C4-2B (cell line): Measurements from ENCODE around the gene MYLK3.
"Not testable (repeated sequence)": the region's sequence is repeated elsewhere in the genome, so short reads cannot be mapped to it uniquely, and the experiment has no call there.

ENCODE experiments used
- H3K27ac ChIP-seq: fragments of 450-650 bp; 2 replicates; pipeline ENCODE4 v1.5.1; 2017
- CTCF ChIP-seq: fragments of 450-650 bp; conservative IDR thresholded peaks from 2 replicates; pipeline ENCODE4 v1.5.1; 2017; ENCODE audit warnings: mild to moderate bottlenecking
- ZFX ChIP-seq: fragments of 450-650 bp; IDR thresholded peaks from 2 replicates; pipeline ENCODE4 v1.6.1; 2017

MYLK3 gene

GRCh38 chr16:46788891-46789474 is 40.8 kb upstream of the MYLK3 start:
- TF ChIP-seq CTCF (no peak), ZFX (no peak)
- no peak overlapping the region for H3K27ac ChIP-seq

GRCh38 chr16:46787909-46788308 is 39.8 kb upstream of the MYLK3 start:
- H3K27ac ChIP-seq = no peak overlapping the region
- TF ChIP-seq ZFX (no peak), CTCF (no peak)

- TF ChIP-seq CTCF = no peak
- no peak for TF ChIP-seq ZFX
- no peak overlapping the region for H3K27ac ChIP-seq
Measured at GRCh38 chr16:46785076-46785845, 37.1 kb upstream of the MYLK3 start.

- H3K27ac ChIP-seq = not testable (repeated sequence)
Measured at GRCh38 chr16:46784569-46784968, 36.4 kb upstream of the MYLK3 start.

GRCh38 chr16:46783800-46784199 is 35.7 kb upstream of the MYLK3 start:
- TF ChIP-seq CTCF = no peak
- no peak for TF ChIP-seq ZFX
- H3K27ac ChIP-seq = no peak overlapping the region

- no peak for TF ChIP-seq ZFX
- no peak overlapping the region for H3K27ac ChIP-seq
Measured at GRCh38 chr16:46782320-46782719, 34.2 kb upstream of the MYLK3 start.

- no peak overlapping the region for H3K27ac ChIP-seq
- no peak for TF ChIP-seq CTCF
- no peak for TF ChIP-seq ZFX
Measured at GRCh38 chr16:46777804-46778203, 29.7 kb upstream of the MYLK3 start.

- TF ChIP-seq CTCF (no peak), ZFX (no peak)
- H3K27ac ChIP-seq = no peak overlapping the region
Measured at GRCh38 chr16:46775214-46775613, 27.1 kb upstream of the MYLK3 start.
